B cell (primary cell): ENCODE results near the gene NPFFR1.
"Not testable (repeated sequence)": the region's sequence is repeated elsewhere in the genome, so short reads cannot be mapped to it uniquely, and the experiment has no call there.

Experiments used
- EZH2 ChIP-seq: IDR thresholded peaks from 2 replicates; pipeline ENCODE4 v1.6.1; 2012; ENCODE audit warnings: borderline replicate concordance, low read depth, mild to moderate bottlenecking, moderate library complexity, low read length; ENCODE audit not compliant: insufficient read depth, poor library complexity, severe bottlenecking
- TF ChIP-seq, protein P1 (sequence below): fragments of 200-600 bp; IDR thresholded peaks from one replicate; pipeline ENCODE4 v1.8.0; 2022; ENCODE audit warnings: antibody characterized with exemption, mild to moderate bottlenecking

DNA sequence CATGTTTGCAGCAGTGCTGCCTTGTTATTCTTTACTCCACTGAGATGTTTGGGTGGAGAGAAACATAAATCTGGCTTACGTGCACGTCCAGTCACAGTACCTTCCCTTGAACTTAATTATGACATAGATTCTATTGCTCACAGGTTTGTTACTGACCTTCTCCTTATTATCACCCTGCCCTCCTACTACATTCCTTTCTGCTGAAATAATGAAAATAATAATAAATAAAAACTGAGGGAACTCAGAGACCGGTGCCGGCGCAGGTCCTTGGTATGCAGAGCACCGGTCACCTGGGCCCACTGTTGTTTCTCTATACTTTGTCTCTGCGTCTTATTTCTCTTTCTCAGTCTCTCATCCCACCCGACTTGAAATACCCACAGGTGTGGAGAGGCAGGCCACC, 26.0 kb downstream of the NPFFR1 start:
- TF ChIP-seq, protein P1, sequence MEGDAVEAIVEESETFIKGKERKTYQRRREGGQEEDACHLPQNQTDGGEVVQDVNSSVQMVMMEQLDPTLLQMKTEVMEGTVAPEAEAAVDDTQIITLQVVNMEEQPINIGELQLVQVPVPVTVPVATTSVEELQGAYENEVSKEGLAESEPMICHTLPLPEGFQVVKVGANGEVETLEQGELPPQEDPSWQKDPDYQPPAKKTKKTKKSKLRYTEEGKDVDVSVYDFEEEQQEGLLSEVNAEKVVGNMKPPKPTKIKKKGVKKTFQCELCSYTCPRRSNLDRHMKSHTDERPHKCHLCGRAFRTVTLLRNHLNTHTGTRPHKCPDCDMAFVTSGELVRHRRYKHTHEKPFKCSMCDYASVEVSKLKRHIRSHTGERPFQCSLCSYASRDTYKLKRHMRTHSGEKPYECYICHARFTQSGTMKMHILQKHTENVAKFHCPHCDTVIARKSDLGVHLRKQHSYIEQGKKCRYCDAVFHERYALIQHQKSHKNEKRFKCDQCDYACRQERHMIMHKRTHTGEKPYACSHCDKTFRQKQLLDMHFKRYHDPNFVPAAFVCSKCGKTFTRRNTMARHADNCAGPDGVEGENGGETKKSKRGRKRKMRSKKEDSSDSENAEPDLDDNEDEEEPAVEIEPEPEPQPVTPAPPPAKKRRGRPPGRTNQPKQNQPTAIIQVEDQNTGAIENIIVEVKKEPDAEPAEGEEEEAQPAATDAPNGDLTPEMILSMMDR: not testable (repeated sequence)
- not testable (repeated sequence) for TF ChIP-seq EZH2
